ENCODE measurements around the gene AMER3. TPM values are rescaled to one million over a fixed set of nuclear protein-coding genes. Genes with fewer than 3 reads are reported as not detected.

The AMER3 gene
- polyA plus RNA-seq, 1 of the 3 experiments (the other 2 are of a cell fraction): under 0.01 TPM

GRCh38 chr2:130735200-130735599, 20.1 kb upstream of the AMER3 start:
- Histone ChIP-seq H3K9me2 (no peaks in the 10 kb centered on the region), H3K4me3 (ENCODE audit: low read depth in 2 of 2, low read length in 1 of 2) (no peak overlapping the region), H3K4me2 (no peak overlapping the region), H3F3A (replicated peaks; ENCODE audit: insufficient read depth) (no peaks in the 10 kb centered on the region), H3K9ac (no peak overlapping the region), H2AFZ (ENCODE audit: low read depth) (no peak overlapping the region), H3K27ac (ENCODE audit: low read depth in 2 of 2, low read length in 1 of 2) (no peak overlapping the region), H3K9me3 (no peaks in the 10 kb centered on the region), H3K4me1 (ENCODE audit: control insufficient read depth in 1 of 2, insufficient read depth in 2 of 2, low read depth in 1 of 2, low read length in 1 of 2) (peaks cover 0 to 2% of the 10 kb centered on the region in 2 experiments; a peak in 1 of 4 replicates), H3K79me2 (ENCODE audit: insufficient read depth) (no peaks in the 10 kb centered on the region), H3K27me3 (ENCODE audit: insufficient read depth) (no peaks in the 10 kb centered on the region), H4K20me1 (ENCODE audit: insufficient read depth) (no peaks in the 10 kb centered on the region), H3K36me3 (replicated peaks in 1 of 2; ENCODE audit: control insufficient read depth in 1 of 2, insufficient read depth in 2 of 2, low read length in 1 of 2) (no peaks in the 10 kb centered on the region)
- 54% methylated on average over 3 of the region's 3 CpGs for WGBS (ENCODE audit: low lambda C conversion rate)
- no peak for DNase-seq
- TF ChIP-seq NFIC (IDR thresholded peaks at IDR 0.05; ENCODE audit: borderline replicate concordance): no peak
- TF ChIP-seq MXI1 (IDR thresholded peaks at IDR 0.05; ENCODE audit: low read depth, low read length): no peak
- TF ChIP-seq CHD2 (IDR thresholded peaks at IDR 0.05; ENCODE audit: low read length, partially characterized antibody): no peak
- TF ChIP-seq RXRA (IDR thresholded peaks at IDR 0.05; ENCODE audit: borderline replicate concordance, low read depth): no peak
- no peak for TF ChIP-seq MAX (IDR thresholded peaks at IDR 0.05; ENCODE audit: low read depth)
- TF ChIP-seq EZH2phosphoT487 (IDR thresholded peaks at IDR 0.05; ENCODE audit: borderline replicate concordance, low read depth): no peak
- TF ChIP-seq FOXM1 (IDR thresholded peaks at IDR 0.05; ENCODE audit: low read depth): no peak
- no peak for TF ChIP-seq SIN3A (IDR thresholded peaks at IDR 0.05; ENCODE audit: borderline replicate concordance, low read depth, low read length)
- no peak for TF ChIP-seq TAF1 (IDR thresholded peaks at IDR 0.05; ENCODE audit: borderline replicate concordance, low read depth, low read length)
- no peak for TF ChIP-seq JUND (IDR thresholded peaks at IDR 0.05)
- no peak for TF ChIP-seq GABPA (IDR thresholded peaks at IDR 0.05; ENCODE audit: low read depth)
- no peak for TF ChIP-seq ELF1 (IDR thresholded peaks at IDR 0.05)
- no peak for TF ChIP-seq EP300 (IDR thresholded peaks at IDR 0.05; ENCODE audit: borderline replicate concordance in 1 of 2, low read depth in 1 of 2, low read length in 1 of 2)
- TF ChIP-seq MEF2A (IDR thresholded peaks at IDR 0.05; ENCODE audit: borderline replicate concordance, low read depth): no peak
- no peak for TF ChIP-seq FOSL2 (IDR thresholded peaks at IDR 0.05; ENCODE audit: borderline replicate concordance, low read depth)
- no peak for TF ChIP-seq IRF3 (IDR thresholded peaks at IDR 0.05; ENCODE audit: low read depth, low read length)
- no peak for TF ChIP-seq SMC3 (IDR thresholded peaks at IDR 0.05; ENCODE audit: low read depth, low read length)
- TF ChIP-seq PBX3 (IDR thresholded peaks at IDR 0.05): no peak
- no peak for TF ChIP-seq USF1 (IDR thresholded peaks at IDR 0.05; ENCODE audit: borderline replicate concordance, low read depth)
- CTCF ChIA-PET: no interaction called here
- POLR2A ChIA-PET: interaction anchor here (1.4 kb wide), 1 partner anchor 9 kb away, joined by 3 read pairs; no protein-coding TSS in a partner anchor

Measured in SK-N-SH (cell line).